Upper lobe of left lung (tissue), 6 donors: ENCODE data around the gene FANCC. TPM values are rescaled to one million over a fixed set of nuclear protein-coding genes. Genes with fewer than 3 reads are reported as not detected.

Experiments used
- ATAC-seq, 2 donors: fragments of 200-7000 bp; cut with Tn5 transposase; one replicate each; pipeline ENCODE4 v1.9.1; 2022; ENCODE audit warnings: mild to moderate bottlenecking in 2 of 2, moderate library complexity in 2 of 2; ENCODE audit not compliant: low FRiP score in 2 of 2
- DNase-seq, 2 donors: peaks; one replicate each; pipeline ENCODE4 v3.0.0-alpha.2; 2019 to 2020
- H3K27ac ChIP-seq, 4 donors: fragments of 200-600 bp; sonication (generic); one replicate each; pipeline ENCODE4 v1.5.1; 2016 to 2019
- H3K27me3 ChIP-seq, 4 donors: fragments of 200-600 bp; sonication (generic); one replicate each; pipeline ENCODE4 v1.5.1; 2017 to 2019
- H3K36me3 ChIP-seq, 4 donors: fragments of 200-600 bp; sonication (generic); one replicate each; pipeline ENCODE4 v1.5.1; 2016 to 2019
- H3K4me1 ChIP-seq, 4 donors: fragments of 200-600 bp; sonication (generic); one replicate each; pipeline ENCODE4 v1.5.1; 2018 to 2019
- H3K4me3 ChIP-seq, 4 donors: fragments of 200-600 bp; sonication (generic); one replicate each; pipeline ENCODE4 v1.5.1; 2017 to 2019; ENCODE audit warnings: mild to moderate bottlenecking in 2 of 4, moderate library complexity in 1 of 4
- H3K9me3 ChIP-seq, 4 donors: fragments of 200-600 bp; sonication (generic); one replicate each; pipeline ENCODE4 v1.5.1; 2018 to 2019
- CTCF ChIP-seq, 6 experiments: fragments of 450-650 bp in 4 of 6; fragments of 200-600 bp in 2 of 6; sonication (generic) in 2 of 6; IDR thresholded peaks; one replicate each; pipeline ENCODE4 v1.5.1; 2016 to 2019; ENCODE audit warnings: antibody characterized with exemption in 6 of 6
- EP300 ChIP-seq, 4 donors: sonication (generic); formaldehyde crosslinking; IDR thresholded peaks; one replicate each; pipeline ENCODE4 v1.5.1; 2017; ENCODE audit warnings: antibody characterized with exemption in 4 of 4, control low read depth in 2 of 4
- POLR2A ChIP-seq, 4 donors: fragments of 450-650 bp; IDR thresholded peaks; one replicate each; pipeline ENCODE4 v1.5.1; 2016 to 2017; ENCODE audit warnings: antibody characterized with exemption in 4 of 4, mild to moderate bottlenecking in 2 of 4
- POLR2AphosphoS5 ChIP-seq, 2 donors: sonication (generic); formaldehyde crosslinking; IDR thresholded peaks; one replicate each; pipeline ENCODE4 v1.5.1; 2017; ENCODE audit warnings: antibody characterized with exemption in 2 of 2
- WGBS, 2 donors: methylation state at CpG; one replicate each; pipeline ENCODE4 v1.1.5; 2017 to 2018; 5-methylcytosine and 5-hydroxymethylcytosine counted together
- total RNA-seq, 6 donors: library from RNA; depleted of rRNA in 4 of 6; stranded (reverse); fragments of >200 nt in 4 of 6; gene quantifications; one replicate each; pipeline versions ENCODE4 v1.1.0 to v1.2.1, GENCODE V29; 2016 to 2021
- donor health status: DM: no; HTN: no; CAD: no; lungs with moderate emphysema.
- donor health status: DM: no; HTN: yes; CAD: no; lungs with severe emphysema.

FANCC gene
- total RNA-seq, 6 donors from 2014 or later: 6.7 to 27.2 (median 10.8) TPM

GRCh38 chr9:95175523-95175922 lies 142.0 kb downstream of the FANCC start:
- Histone ChIP-seq H3K9me3 (no peaks in the 10 kb centered on the region), H3K4me3 (no peak overlapping the region), H3K36me3 (no peaks in the 10 kb centered on the region), H3K27ac (no peak overlapping the region), H3K27me3 (no peaks in the 10 kb centered on the region), H3K4me1 (no peaks in the 10 kb centered on the region)
- TF ChIP-seq POLR2A (IDR thresholded peaks at IDR 0.05) (no peak), POLR2AphosphoS5 (IDR thresholded peaks at IDR 0.05) (no peak), EP300 (IDR thresholded peaks at IDR 0.05) (no peak), CTCF (IDR thresholded peaks at IDR 0.05) (no peak)
- DNase-seq: peak in 1 of 2 donors; percentile 13
- no peak for ATAC-seq
- WGBS, 2 donors: 93 to 96% methylated on average over 8 of the region's 8 CpGs

- no peaks in the 10 kb centered on the region for H3K9me3 ChIP-seq
- H3K27me3 ChIP-seq: no peaks in the 10 kb centered on the region
- no peak for DNase-seq
- TF ChIP-seq CTCF (IDR thresholded peaks at IDR 0.05) (no peak), POLR2A (IDR thresholded peaks at IDR 0.05) (no peak), POLR2AphosphoS5 (IDR thresholded peaks at IDR 0.05) (no peak), EP300 (IDR thresholded peaks at IDR 0.05) (no peak)
- 79 to 91% methylated on average over 1 of the region's 1 CpG for WGBS, 2 donors
- no peaks in the 10 kb centered on the region for H3K4me1 ChIP-seq
- H3K27ac ChIP-seq: no peak overlapping the region
- no peak overlapping the region for H3K4me3 ChIP-seq
- H3K36me3 ChIP-seq: no peaks in the 10 kb centered on the region
- no peak for ATAC-seq
These were observed 143.5 kb downstream of the FANCC start for GRCh38 chr9:95174038-95174437.

GRCh38 chr9:95171596-95171995 lies 145.9 kb downstream of the FANCC start:
- no peak for TF ChIP-seq EP300 (IDR thresholded peaks at IDR 0.05)
- no peak for TF ChIP-seq POLR2AphosphoS5 (IDR thresholded peaks at IDR 0.05)
- no peak for TF ChIP-seq CTCF (IDR thresholded peaks at IDR 0.05)
- TF ChIP-seq POLR2A (IDR thresholded peaks at IDR 0.05): no peak
- Histone ChIP-seq H3K9me3 (no peaks in the 10 kb centered on the region), H3K4me3 (no peak overlapping the region), H3K36me3 (no peaks in the 10 kb centered on the region), H3K27me3 (no peaks in the 10 kb centered on the region), H3K4me1 (no peaks in the 10 kb centered on the region), H3K27ac (no peak overlapping the region)
- DNase-seq: no peak
- 68 to 69% methylated on average over 1 of the region's 1 CpG for WGBS, 2 donors
- no peak for ATAC-seq

- Histone ChIP-seq H3K36me3 (no peaks in the 10 kb centered on the region), H3K9me3 (no peaks in the 10 kb centered on the region), H3K27me3 (no peaks in the 10 kb centered on the region), H3K4me1 (no peaks in the 10 kb centered on the region), H3K27ac (no peak overlapping the region), H3K4me3 (no peak overlapping the region)
- DNase-seq (no peak), ATAC-seq (no peak)
- no peak for TF ChIP-seq EP300 (IDR thresholded peaks at IDR 0.05)
- WGBS, 2 donors: 51 to 52% methylated on average over 4 of the region's 4 CpGs
These were observed 146.5 kb downstream of the FANCC start for GRCh38 chr9:95171001-95171400.

- peak; percentile 72 to 86 for ATAC-seq
- H3K4me1 ChIP-seq: no peaks in the 10 kb centered on the region
- WGBS, 2 donors: 55 to 63% methylated on average over 4 of the region's 4 CpGs
These were observed 149.5 kb downstream of the FANCC start for GRCh38 chr9:95167998-95168397.

More at GRCh38 chr9:95167998-95168397, 149.5 kb downstream of the FANCC start:
- TF ChIP-seq POLR2AphosphoS5 (IDR thresholded peaks at IDR 0.05) (no peak), CTCF (IDR thresholded peaks at IDR 0.05) (peak; percentile 66 to 82 (median 70))
- H3K4me3 ChIP-seq: no peak overlapping the region
- H3K27ac ChIP-seq: no peak overlapping the region
- H3K27me3 ChIP-seq: no peaks in the 10 kb centered on the region
- peak in 1 of 2 donors; percentile 40 for DNase-seq
- H3K36me3 ChIP-seq: no peaks in the 10 kb centered on the region
- no peaks in the 10 kb centered on the region for H3K9me3 ChIP-seq
